ENCODE measurements around the gene PCDH15. TPM values are rescaled to one million over a fixed set of nuclear protein-coding genes. Genes with fewer than 3 reads are reported as not detected.

Gene PCDH15
- total and polyA plus RNA-seq, 2 of the 8 experiments (the other 6 are each of a cell fraction or from before 2014, with no cell fraction given): 0.11 TPM; not detected in 1

DNA sequence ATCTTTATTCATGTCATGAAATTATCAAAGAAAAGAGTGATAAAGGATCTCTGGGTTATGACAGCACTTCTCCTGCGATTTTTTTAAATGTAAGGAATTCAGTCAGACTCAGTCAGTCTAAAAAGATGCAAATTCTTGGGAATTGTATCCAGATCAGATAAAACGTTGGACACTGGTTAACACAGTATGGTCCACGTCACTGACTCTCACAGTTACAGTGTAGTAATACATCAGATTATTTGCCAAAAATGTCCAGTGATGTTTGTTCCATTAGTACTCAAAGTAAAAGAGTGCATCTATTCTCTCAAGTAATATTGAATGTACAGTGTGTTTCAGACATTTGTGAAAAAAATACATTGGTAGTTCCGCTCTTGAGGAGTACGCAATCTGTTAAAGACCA is 224.5 kb downstream of the PCDH15 start:
- Histone ChIP-seq H3K14ac (ENCODE audit: insufficient read length) (no peak overlapping the region), H2BK120ac (replicated peaks; ENCODE audit: low read depth, low read length) (no peak overlapping the region), H3K4me3 (ENCODE audit: extremely low read depth in 1 of 4, insufficient read depth in 2 of 4, low read depth in 3 of 4, low read length in 4 of 4) (no peak overlapping the region), H2BK20ac (ENCODE audit: low read length) (no peak overlapping the region), H2BK5ac (ENCODE audit: low read depth, low read length) (no peak overlapping the region), H3K23me2 (ENCODE audit: low read depth, low read length) (no peaks in the 10 kb centered on the region), H3K79me2 (ENCODE audit: control insufficient read depth in 1 of 2, insufficient read depth in 2 of 2, low read length in 2 of 2) (no peaks in the 10 kb centered on the region), H3K56ac (replicated peaks; ENCODE audit: insufficient read length, low read depth, low read length) (no peak overlapping the region), H3K4me2 (ENCODE audit: insufficient read depth in 1 of 2, low read depth in 2 of 2, low read length in 2 of 2) (no peak overlapping the region), H3K79me1 (ENCODE audit: low read depth, low read length) (no peaks in the 10 kb centered on the region), H3K9me3 (ENCODE audit: insufficient read depth in 2 of 2, low read depth in 1 of 2, low read length in 1 of 2) (no peaks in the 10 kb centered on the region), H2BK15ac (ENCODE audit: low read length) (no peak overlapping the region), H3K27me3 (replicated peaks in 1 of 4; ENCODE audit: control insufficient read depth in 3 of 4, extremely low read depth in 1 of 4, insufficient read depth in 3 of 4, low read length in 3 of 4) (no peaks in the 10 kb centered on the region), H4K20me1 (replicated peaks in 1 of 2; ENCODE audit: control insufficient read depth in 1 of 2, insufficient read depth in 2 of 2, low read length in 2 of 2) (no peaks in the 10 kb centered on the region), H3K23ac (ENCODE audit: insufficient read length) (no peak overlapping the region), H3K27ac (ENCODE audit: low read depth, low read length) (no peak overlapping the region), H3K4ac (replicated peaks; ENCODE audit: insufficient read length, low read depth, low read length) (no peak overlapping the region), H4K5ac (ENCODE audit: insufficient read length, low read depth, low read length) (no peak overlapping the region), H4K8ac (ENCODE audit: extremely low read depth, insufficient read depth, low read length) (no peak overlapping the region), H3K18ac (ENCODE audit: extremely low read depth, low read length) (no peak overlapping the region), H3K36me3 (ENCODE audit: control insufficient read depth in 2 of 4, insufficient read depth in 4 of 4, low read length in 3 of 4) (no peaks in the 10 kb centered on the region), H4K91ac (replicated peaks; ENCODE audit: insufficient read length, low read length) (no peak overlapping the region), H3K9ac (replicated peaks in 1 of 4; ENCODE audit: extremely low read depth in 1 of 4, low read depth in 3 of 4, low read length in 3 of 4) (no peak overlapping the region), H2BK12ac (ENCODE audit: low read depth, low read length) (no peak overlapping the region), H2AFZ (ENCODE audit: low read length) (no peak overlapping the region), H3K4me1 (replicated peaks in 1 of 4; ENCODE audit: control insufficient read depth in 3 of 4, insufficient read depth in 4 of 4, low read length in 3 of 4) (no peaks in the 10 kb centered on the region), H2AK5ac (ENCODE audit: low read depth, low read length) (no peak overlapping the region)
- 72% methylated on average over 5 of the region's 5 CpGs; no CpG with 5 or more reads in 1 of the 2 experiments for WGBS, 2 experiments (ENCODE audit: extremely low coverage in 1 of 2, insufficient coverage in 1 of 2, insufficient read length in 1 of 2, insufficient replicate concordance in 2 of 2, low coverage in 1 of 2, low lambda C conversion rate in 2 of 2, missing lambda C conversion rate in 1 of 2)
- DNase-seq (ENCODE audit: low read depth in 1 of 2, low spot score in 2 of 2) (no peak), FAIRE-seq (no peak)
- ChIA-PET POLR2A (ENCODE audit: partially characterized antibody) (no interaction called here), CTCF (ENCODE audit: partially characterized antibody) (interaction anchor here (0.6 kb wide), 1 partner anchor 86 kb away, joined by 3 read pairs; no protein-coding TSS in a partner anchor)
- TF ChIP-seq POU5F1 (IDR thresholded peaks at IDR 0.05; ENCODE audit: low read depth, low read length) (no peak), KDM4A (IDR thresholded peaks at IDR 0.05; ENCODE audit: low read depth, low read length, severe bottlenecking) (no peak), RXRA (IDR thresholded peaks at IDR 0.05; ENCODE audit: insufficient read depth, low read depth, low read length) (no peak), CREB1 (IDR thresholded peaks at IDR 0.05) (no peak), EP300 (IDR thresholded peaks at IDR 0.05; ENCODE audit: borderline replicate concordance in 1 of 2, low read depth in 2 of 2, low read length in 2 of 2) (no peak), MAFK (IDR thresholded peaks at IDR 0.05; ENCODE audit: low read depth, low read length) (no peak), TBP (IDR thresholded peaks at IDR 0.05; ENCODE audit: low read depth, low read length) (no peak), YY1 (IDR thresholded peaks at IDR 0.05; ENCODE audit: low read depth, low read length) (no peak), ZNF274 (IDR thresholded peaks at IDR 0.05; ENCODE audit: borderline replicate concordance, extremely low read depth, low read length) (no peak), JUND (IDR thresholded peaks at IDR 0.05; ENCODE audit: low read length) (no peak)
- TF ChIP-seq, protein P1, sequence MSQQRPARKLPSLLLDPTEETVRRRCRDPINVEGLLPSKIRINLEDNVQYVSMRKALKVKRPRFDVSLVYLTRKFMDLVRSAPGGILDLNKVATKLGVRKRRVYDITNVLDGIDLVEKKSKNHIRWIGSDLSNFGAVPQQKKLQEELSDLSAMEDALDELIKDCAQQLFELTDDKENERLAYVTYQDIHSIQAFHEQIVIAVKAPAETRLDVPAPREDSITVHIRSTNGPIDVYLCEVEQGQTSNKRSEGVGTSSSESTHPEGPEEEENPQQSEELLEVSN (IDR thresholded peaks at IDR 0.05): no peak
